ENCODE data around the gene ABCC1.

ABCC1 gene

GRCh38 chr16:15988268-15989013, 39.0 kb downstream of the ABCC1 start:
- Histone ChIP-seq H3K4me2 (ENCODE audit: low read depth, low read length, poor library complexity, severe bottlenecking) (peak overlapping the region; percentile 54), H3K36me3 (ENCODE audit: insufficient read depth, low read length) (no peaks in the 10 kb centered on the region; the same call in 1 of the 2 replicates), H3K9ac (ENCODE audit: low read depth, low read length, poor library complexity, severe bottlenecking) (peak overlapping the region; percentile 52)

GRCh38 chr16:15990902-15991301, 41.5 kb downstream of the ABCC1 start:
- Histone ChIP-seq H3K79me2 (ENCODE audit: insufficient read depth, low read length) (peaks cover 96% of the 10 kb centered on the region), H2AFZ (ENCODE audit: low read length) (no peak overlapping the region)

More at GRCh38 chr16:15988268-15989013, 39.0 kb downstream of the ABCC1 start:
- Histone ChIP-seq H3K9me3 (ENCODE audit: insufficient read depth, low read depth, low read length) (no peaks in the 10 kb centered on the region), H3K4me3 (ENCODE audit: low read length, poor library complexity, severe bottlenecking) (no peak overlapping the region), H3K27me3 (ENCODE audit: insufficient read depth, low read length, poor library complexity, severe bottlenecking) (no peaks in the 10 kb centered on the region), H3K9me2 (replicated peaks; ENCODE audit: low read depth, low read length) (no peaks in the 10 kb centered on the region), H4K20me1 (ENCODE audit: insufficient read depth, low read length, poor library complexity, severe bottlenecking) (peaks cover 33% of the 10 kb centered on the region), H3F3A (ENCODE audit: low read depth) (no peaks in the 10 kb centered on the region), H2AFZ (ENCODE audit: low read length) (no peak overlapping the region), H3K4me1 (ENCODE audit: insufficient read depth, low read length, poor library complexity, severe bottlenecking) (peaks cover 9% of the 10 kb centered on the region), H3K79me2 (ENCODE audit: insufficient read depth, low read length) (peaks cover 97% of the 10 kb centered on the region)
- no peak for TF ChIP-seq EZH2phosphoT487 (IDR thresholded peaks at IDR 0.05; ENCODE audit: borderline replicate concordance)
- no peak for TF ChIP-seq CTCF (conservative IDR thresholded peaks at IDR 0.05; ENCODE audit: low read length)

GRCh38 chr16:15993128-15993527, 43.7 kb downstream of the ABCC1 start:
- Histone ChIP-seq H3K36me3 (ENCODE audit: insufficient read depth, low read length) (peaks cover 5% of the 10 kb centered on the region; the same call in 1 of the 2 replicates), H4K20me1 (ENCODE audit: insufficient read depth, low read length, poor library complexity, severe bottlenecking) (peaks cover 13% of the 10 kb centered on the region), H3F3A (ENCODE audit: low read depth) (0 out of 2 replicates have a peak, but pooled peaks cover 3% of the 10 kb centered on the region), H3K4me2 (ENCODE audit: low read depth, low read length, poor library complexity, severe bottlenecking) (no peak overlapping the region), H3K9me3 (ENCODE audit: insufficient read depth, low read depth, low read length) (no peaks in the 10 kb centered on the region), H3K9me2 (replicated peaks; ENCODE audit: low read depth, low read length) (no peaks in the 10 kb centered on the region), H3K79me2 (ENCODE audit: insufficient read depth, low read length) (peaks cover 91% of the 10 kb centered on the region), H2AFZ (ENCODE audit: low read length) (no peak overlapping the region), H3K4me1 (ENCODE audit: insufficient read depth, low read length, poor library complexity, severe bottlenecking) (peaks cover 15% of the 10 kb centered on the region), H3K4me3 (ENCODE audit: low read length, poor library complexity, severe bottlenecking) (no peak overlapping the region), H3K9ac (ENCODE audit: low read depth, low read length, poor library complexity, severe bottlenecking) (no peak overlapping the region), H3K27me3 (ENCODE audit: insufficient read depth, low read length, poor library complexity, severe bottlenecking) (no peaks in the 10 kb centered on the region)
- no peak for TF ChIP-seq EZH2phosphoT487 (IDR thresholded peaks at IDR 0.05; ENCODE audit: borderline replicate concordance)
- TF ChIP-seq CTCF (conservative IDR thresholded peaks at IDR 0.05; ENCODE audit: low read length), result no peak

More at GRCh38 chr16:15990902-15991301, 41.5 kb downstream of the ABCC1 start:
- Histone ChIP-seq H3K4me1 (ENCODE audit: insufficient read depth, low read length, poor library complexity, severe bottlenecking) (peaks cover 9% of the 10 kb centered on the region), H3F3A (ENCODE audit: low read depth) (no peaks in the 10 kb centered on the region), H3K27me3 (ENCODE audit: insufficient read depth, low read length, poor library complexity, severe bottlenecking) (no peaks in the 10 kb centered on the region), H4K20me1 (ENCODE audit: insufficient read depth, low read length, poor library complexity, severe bottlenecking) (peaks cover 28% of the 10 kb centered on the region), H3K4me3 (ENCODE audit: low read length, poor library complexity, severe bottlenecking) (no peak overlapping the region), H3K4me2 (ENCODE audit: low read depth, low read length, poor library complexity, severe bottlenecking) (no peak overlapping the region), H3K9me3 (ENCODE audit: insufficient read depth, low read depth, low read length) (no peaks in the 10 kb centered on the region), H3K9me2 (replicated peaks; ENCODE audit: low read depth, low read length) (no peaks in the 10 kb centered on the region), H3K9ac (ENCODE audit: low read depth, low read length, poor library complexity, severe bottlenecking) (no peak overlapping the region), H3K36me3 (ENCODE audit: insufficient read depth, low read length) (no peaks in the 10 kb centered on the region; the same call in 1 of the 2 replicates)
- TF ChIP-seq EZH2phosphoT487 (IDR thresholded peaks at IDR 0.05; ENCODE audit: borderline replicate concordance) (no peak), CTCF (conservative IDR thresholded peaks at IDR 0.05; ENCODE audit: low read length) (no peak)

Measured in Loucy (cell line).